H9 (cell line): ENCODE measurements around the gene KIAA0825. TPM values are rescaled to one million over a fixed set of nuclear protein-coding genes. Genes with fewer than 3 reads are reported as not detected.

Experiments used
- DNase-seq: peaks from one replicate; pipeline ENCODE4 v3.0.0-alpha.2; 2017
- H2AFZ ChIP-seq: one replicate; pipeline ENCODE4 v1.6.1; 2013; ENCODE audit warnings: mild to moderate bottlenecking, low read length, control low read depth, moderate library complexity
- H2AK5ac ChIP-seq: 2 replicates; pipeline ENCODE4 v1.6.1; 2013; ENCODE audit warnings: low read length, control low read depth, mixed read lengths; ENCODE audit not compliant: insufficient read length
- H2BK120ac ChIP-seq: one replicate; pipeline ENCODE4 v1.6.1; 2013; ENCODE audit warnings: low read depth, mild to moderate bottlenecking, low read length, control low read depth, inconsistent platforms; ENCODE audit not compliant: poor library complexity, severe bottlenecking
- H2BK12ac ChIP-seq: 2 replicates; pipeline ENCODE4 v1.6.1; 2013; ENCODE audit warnings: low read length, control low read depth, mixed read lengths, low read depth; ENCODE audit not compliant: insufficient read length
- H2BK15ac ChIP-seq: 2 replicates; pipeline ENCODE4 v1.6.1; 2013; ENCODE audit warnings: low read depth, low read length, control low read depth
- H2BK20ac ChIP-seq: one replicate; pipeline ENCODE4 v1.6.1; 2013; ENCODE audit warnings: low read depth, mild to moderate bottlenecking, low read length, control low read depth, inconsistent platforms; ENCODE audit not compliant: poor library complexity, severe bottlenecking
- H2BK5ac ChIP-seq: 2 replicates; pipeline ENCODE4 v1.6.1; 2013; ENCODE audit warnings: low read length, control low read depth, mixed read lengths; ENCODE audit not compliant: insufficient read length
- H3K14ac ChIP-seq: 2 replicates; pipeline ENCODE4 v1.6.1; 2013; ENCODE audit warnings: low read length, control low read depth; ENCODE audit not compliant: insufficient read depth
- H3K18ac ChIP-seq: 2 replicates; pipeline ENCODE4 v1.6.1; 2013; ENCODE audit warnings: low read depth, mild to moderate bottlenecking, mixed read lengths, low read length, control low read depth; ENCODE audit not compliant: insufficient read length
- H3K23ac ChIP-seq: 2 replicates; pipeline ENCODE4 v1.6.1; 2013; ENCODE audit warnings: low read length, control low read depth, mixed read lengths, low read depth; ENCODE audit not compliant: insufficient read length
- H3K23me2 ChIP-seq: 2 replicates; pipeline ENCODE4 v1.6.1; 2013; ENCODE audit warnings: low read depth, mild to moderate bottlenecking, mixed read lengths, low read length, control low read depth; ENCODE audit not compliant: insufficient read length, poor library complexity, severe bottlenecking
- H3K27ac ChIP-seq: 2 replicates; pipeline ENCODE4 v1.5.1; 2013; ENCODE audit warnings: low read length, control low read depth, mixed read lengths, low read depth; ENCODE audit not compliant: insufficient read length
- H3K27me3 ChIP-seq: 2 replicates; pipeline ENCODE4 v1.6.1; 2013; ENCODE audit warnings: low read length, control low read depth, inconsistent platforms; ENCODE audit not compliant: insufficient read depth
- H3K4ac ChIP-seq: 2 replicates; pipeline ENCODE4 v1.6.1; 2013; ENCODE audit warnings: low read depth, mild to moderate bottlenecking, control low read depth, inconsistent platforms, low read length, moderate library complexity
- H3K4me1 ChIP-seq: 2 replicates; pipeline ENCODE4 v1.6.1; 2013; ENCODE audit warnings: low read length, control low read depth, inconsistent platforms; ENCODE audit not compliant: insufficient read depth
- H3K4me2 ChIP-seq: 2 replicates; pipeline ENCODE4 v1.6.1; 2013; ENCODE audit warnings: low read length, control low read depth, mixed read lengths; ENCODE audit not compliant: insufficient read length, insufficient read depth
- H3K56ac ChIP-seq: 2 replicates; pipeline ENCODE4 v1.6.1; 2013; ENCODE audit warnings: low read depth, mild to moderate bottlenecking, mixed read lengths, low read length, control low read depth; ENCODE audit not compliant: insufficient read length
- H3K79me1 ChIP-seq: 2 replicates; pipeline ENCODE4 v1.6.1; 2013; ENCODE audit warnings: low read depth, mild to moderate bottlenecking, moderate library complexity, low read length, control low read depth, inconsistent platforms; ENCODE audit not compliant: insufficient read depth, poor library complexity, severe bottlenecking
- H3K79me2 ChIP-seq: 2 replicates; pipeline ENCODE4 v1.6.1; 2013; ENCODE audit warnings: low read length, control low read depth, inconsistent platforms; ENCODE audit not compliant: insufficient read depth
- H3K9ac ChIP-seq: 2 replicates; pipeline ENCODE4 v1.6.1; 2013; ENCODE audit warnings: low read length, control low read depth, mixed read lengths; ENCODE audit not compliant: insufficient read length; ENCODE audit errors: extremely low read depth
- H3K9me3 ChIP-seq: one replicate; pipeline ENCODE4 v1.6.1; 2013; ENCODE audit warnings: low read depth, low read length, inconsistent platforms; ENCODE audit not compliant: control insufficient read depth
- H3T11ph ChIP-seq: one replicate; pipeline ENCODE4 v1.6.1; 2013; ENCODE audit warnings: mild to moderate bottlenecking, low read length, control low read depth, inconsistent platforms
- H4K20me1 ChIP-seq: one replicate; pipeline ENCODE4 v1.6.1; 2013; ENCODE audit not compliant: control insufficient read depth, insufficient read length, insufficient read depth
- H4K5ac ChIP-seq: 2 replicates; pipeline ENCODE4 v1.6.1; 2013; ENCODE audit warnings: low read depth, mild to moderate bottlenecking, mixed read lengths, low read length, control low read depth; ENCODE audit not compliant: insufficient read length
- H4K8ac ChIP-seq: replicated peaks from 2 replicates; pipeline ENCODE4 v1.6.1; 2013; ENCODE audit warnings: low read length, control low read depth, mixed read lengths, low read depth; ENCODE audit not compliant: insufficient read length
- H4K91ac ChIP-seq: 2 replicates; pipeline ENCODE4 v1.6.1; 2013; ENCODE audit warnings: low read depth, mild to moderate bottlenecking, moderate library complexity, mixed read lengths, low read length, control low read depth; ENCODE audit not compliant: insufficient read length
- H3K27ac Mint-ChIP-seq, 3 experiments: 2 replicates in 2 of 3; 3 replicates in 1 of 3; pipeline ENCODE4 v1.8.0; 2020 to 2021; ENCODE audit warnings: mixed read lengths in 3 of 3, mild to moderate bottlenecking in 1 of 3, moderate library complexity in 1 of 3
- H3K27me3 Mint-ChIP-seq: 2 replicates; pipeline ENCODE4 v1.8.0; 2021; ENCODE audit warnings: low read depth, mild to moderate bottlenecking, moderate library complexity, mixed read lengths
- H3K36me3 Mint-ChIP-seq, 3 experiments: 2 replicates in 2 of 3; 3 replicates in 1 of 3; pipeline ENCODE4 v1.8.0; 2020 to 2021; ENCODE audit warnings: low read depth in 3 of 3, mixed read lengths in 3 of 3; ENCODE audit not compliant: insufficient read depth in 1 of 3
- H3K4me1 Mint-ChIP-seq, 2 experiments: 2 replicates each; pipeline ENCODE4 v1.8.0; 2020; ENCODE audit warnings: mixed read lengths in 2 of 2
- H3K4me3 Mint-ChIP-seq, 2 experiments: 2 replicates in 1 of 2; 3 replicates in 1 of 2; pipeline ENCODE4 v1.8.0; 2020 to 2021; ENCODE audit warnings: mild to moderate bottlenecking in 2 of 2, mixed read lengths in 2 of 2, moderate library complexity in 1 of 2
- H3K9me3 Mint-ChIP-seq, 2 experiments: 2 replicates in 1 of 2; 3 replicates in 1 of 2; pipeline ENCODE4 v1.8.0; 2020; ENCODE audit warnings: mild to moderate bottlenecking in 2 of 2, mixed read lengths in 2 of 2, moderate library complexity in 1 of 2
- CTCF ChIP-seq: fragments of 200-600 bp; sonication (generic); conservative IDR thresholded peaks from 3 replicates; pipeline ENCODE4 v1.8.0; 2021; ENCODE audit warnings: antibody characterized with exemption, mild to moderate bottlenecking
- WGBS: extraction: QIAGEN DNeasy Blood & Tissue Kit; methylation state at CpG from one replicate; pipeline ENCODE4 v1.1.7; 2013; ENCODE audit warnings: missing lambda C conversion rate, low lambda C conversion rate, mixed read lengths; ENCODE audit not compliant: insufficient read length; ENCODE audit errors: extremely low coverage; 5-methylcytosine and 5-hydroxymethylcytosine counted together
- total RNA-seq: library from RNA; stranded (reverse); gene quantifications from 2 replicates; pipeline ENCODE4 v1.2.1, GENCODE V29; 2021

KIAA0825 gene
- total RNA-seq, 1 experiment from 2014 or later = 1.8 TPM

- H4K5ac ChIP-seq = no peak overlapping the region
- no peaks in the 10 kb centered on the region for H3K79me1 ChIP-seq
- H3K4me2 ChIP-seq = no peak overlapping the region
- H3T11ph ChIP-seq = no peak overlapping the region
- no peak for TF ChIP-seq CTCF
- WGBS = no CpG with 5 or more reads among the region's 1 CpG
- H3K4me3 Mint-ChIP-seq = no peak overlapping the region
- peaks cover 43 to 55% (median 51%) of the 10 kb centered on the region in 3 experiments for H3K36me3 Mint-ChIP-seq
- H3K14ac ChIP-seq = no peak overlapping the region
- no peak overlapping the region for H2AK5ac ChIP-seq
- no peak overlapping the region for H3K27ac Mint-ChIP-seq
- no peaks in the 10 kb centered on the region for H3K9me3 ChIP-seq
- H3K4ac ChIP-seq = no peak overlapping the region
- H3K79me2 ChIP-seq = peaks cover 13% of the 10 kb centered on the region; the same call in 1 of the 2 replicates
- no peaks in the 10 kb centered on the region for H3K27me3 ChIP-seq
- no peak for DNase-seq
- H2BK5ac ChIP-seq = no peak overlapping the region
- H4K20me1 ChIP-seq = no peaks in the 10 kb centered on the region
- H3K56ac ChIP-seq = no peak overlapping the region
- H3K4me1 ChIP-seq = no peaks in the 10 kb centered on the region
- no peak overlapping the region for H4K8ac ChIP-seq
- H2BK15ac ChIP-seq = no peak overlapping the region
- peaks cover 0 to 6% of the 10 kb centered on the region in 2 experiments; a peak in 2 of 4 replicates for H3K4me1 Mint-ChIP-seq
- H2BK20ac ChIP-seq = no peak overlapping the region
- H3K27me3 Mint-ChIP-seq = no peaks in the 10 kb centered on the region; the same call in 1 of the 2 replicates
- H2BK120ac ChIP-seq = no peak overlapping the region
- no peaks in the 10 kb centered on the region for H3K23me2 ChIP-seq
- H4K91ac ChIP-seq = no peak overlapping the region
- H3K27ac ChIP-seq = no peak overlapping the region
- H3K9ac ChIP-seq = no peak overlapping the region
- H3K23ac ChIP-seq = no peak overlapping the region
- no peak overlapping the region for H2AFZ ChIP-seq
- peaks cover 42 to 44% of the 10 kb centered on the region in 2 experiments for H3K9me3 Mint-ChIP-seq
- no peak overlapping the region for H2BK12ac ChIP-seq
- H3K18ac ChIP-seq = no peak overlapping the region
These were observed 289.3 kb downstream of the KIAA0825 start for GRCh38 chr5:94329115-94329514.
